Fibroblast of lung (primary cell): ENCODE data around the gene ERBB2.
A peak's percentile ranks its signal among the peaks of the same experiment; 100 is the strongest.

Source experiments
- EZH2 ChIP-seq: IDR thresholded peaks from 2 replicates; pipeline ENCODE4 v1.5.1; 2012; ENCODE audit warnings: low read length, control low read depth, mild to moderate bottlenecking; ENCODE audit errors: missing control alignments
- TF ChIP-seq, protein P1 (sequence below), 2 donors: IDR thresholded peaks in 1 of 2; conservative IDR thresholded peaks in 1 of 2; 1 replicate in 1 of 2; 2 replicates in 1 of 2; pipeline ENCODE4 v1.5.1; 2011 to 2012; ENCODE audit warnings: low read length in 2 of 2, control low read depth in 1 of 2, inconsistent platforms in 1 of 2, low read depth in 1 of 2, mild to moderate bottlenecking in 1 of 2

DNA sequence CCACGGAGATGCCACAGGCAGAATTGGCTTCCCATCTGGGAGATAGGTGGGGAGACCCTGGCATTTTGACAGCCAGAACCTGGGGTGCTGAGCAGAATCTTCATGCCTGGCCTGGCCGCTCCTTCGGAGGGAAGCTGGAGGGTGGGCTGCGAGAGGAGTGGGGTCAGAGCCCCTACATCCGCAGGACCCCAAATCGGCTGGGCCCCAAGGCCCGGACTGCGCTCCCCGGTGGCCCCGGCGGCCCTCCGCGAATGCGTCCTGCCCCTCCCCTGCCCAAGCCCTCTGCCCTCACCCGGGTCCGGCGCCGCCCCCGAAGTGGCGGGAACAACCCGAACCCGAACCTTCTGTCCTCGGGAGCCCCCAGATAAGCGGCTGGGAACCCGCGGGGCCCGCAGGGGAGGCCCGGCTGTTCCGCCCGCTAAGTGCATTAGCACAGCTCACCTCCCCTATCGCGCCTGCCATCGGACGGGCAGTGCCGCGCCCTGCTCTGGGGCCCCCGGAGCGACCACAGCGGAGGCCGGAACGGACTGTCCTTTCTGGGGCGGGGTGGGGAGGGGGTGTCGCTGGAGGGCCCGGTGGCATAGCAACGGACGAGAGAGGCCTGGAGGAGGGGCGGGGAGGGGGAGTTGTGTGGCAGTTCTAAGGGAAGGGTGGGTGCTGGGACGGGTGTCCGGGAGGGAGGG is 32.5 kb upstream of the ERBB2 start:
- TF ChIP-seq EZH2: peak; percentile 73
- TF ChIP-seq, protein P1, sequence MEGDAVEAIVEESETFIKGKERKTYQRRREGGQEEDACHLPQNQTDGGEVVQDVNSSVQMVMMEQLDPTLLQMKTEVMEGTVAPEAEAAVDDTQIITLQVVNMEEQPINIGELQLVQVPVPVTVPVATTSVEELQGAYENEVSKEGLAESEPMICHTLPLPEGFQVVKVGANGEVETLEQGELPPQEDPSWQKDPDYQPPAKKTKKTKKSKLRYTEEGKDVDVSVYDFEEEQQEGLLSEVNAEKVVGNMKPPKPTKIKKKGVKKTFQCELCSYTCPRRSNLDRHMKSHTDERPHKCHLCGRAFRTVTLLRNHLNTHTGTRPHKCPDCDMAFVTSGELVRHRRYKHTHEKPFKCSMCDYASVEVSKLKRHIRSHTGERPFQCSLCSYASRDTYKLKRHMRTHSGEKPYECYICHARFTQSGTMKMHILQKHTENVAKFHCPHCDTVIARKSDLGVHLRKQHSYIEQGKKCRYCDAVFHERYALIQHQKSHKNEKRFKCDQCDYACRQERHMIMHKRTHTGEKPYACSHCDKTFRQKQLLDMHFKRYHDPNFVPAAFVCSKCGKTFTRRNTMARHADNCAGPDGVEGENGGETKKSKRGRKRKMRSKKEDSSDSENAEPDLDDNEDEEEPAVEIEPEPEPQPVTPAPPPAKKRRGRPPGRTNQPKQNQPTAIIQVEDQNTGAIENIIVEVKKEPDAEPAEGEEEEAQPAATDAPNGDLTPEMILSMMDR (conservative IDR thresholded peaks at IDR 0.05 in 1 of 2, IDR thresholded peaks at IDR 0.05 in 1 of 2; ENCODE audit: low read depth in 1 of 2, low read length in 2 of 2): no peak
